ENCODE results near the gene SLC22A17.

GRCh38 chr14:23322568-23323517 lies 29.8 kb downstream of the SLC22A17 start:
- TF ChIP-seq CTCF (IDR thresholded peaks at IDR 0.05) (no peak), POLR2A (IDR thresholded peaks at IDR 0.05) (no peak)

Data from heart left ventricle (tissue), 13 donors.